GM12874 (cell line): ENCODE data around the gene LARP1.

Source experiments
- CTCF ChIP-seq: IDR thresholded peaks from 2 replicates; pipeline ENCODE4 v1.5.1; 2011; ENCODE audit warnings: low read depth, mild to moderate bottlenecking, control low read depth, low read length, moderate library complexity; ENCODE audit not compliant: insufficient read depth

LARP1 gene

GRCh38 chr5:154849791-154850201 lies 94.6 kb downstream of the LARP1 start:
- no peak for TF ChIP-seq CTCF

GRCh38 chr5:154850255-154851062 lies 95.3 kb downstream of the LARP1 start, which contains the start of gene FAXDC2:
FAXDC2 (minus strand) TSS chr5:154850603; CDS start chr5:154838178, 12,425 bp downstream.
- no peak for TF ChIP-seq CTCF

- TF ChIP-seq CTCF = no peak
Observed at GRCh38 chr5:154851351-154851750, 96.2 kb downstream of the LARP1 start.

GRCh38 chr5:154857530-154858296 lies 102.5 kb downstream of the LARP1 start:
- TF ChIP-seq CTCF = no peak

- TF ChIP-seq CTCF = no peak
Observed at GRCh38 chr5:154858297-154858971, 103.3 kb downstream of the LARP1 start, which contains the start of gene CNOT8. CNOT8 (plus strand) TSS chr5:154858627; CDS start chr5:154863279, 4,652 bp downstream.

GRCh38 chr5:154858972-154859871 lies 104.0 kb downstream of the LARP1 start:
- no peak for TF ChIP-seq CTCF
